Left ventricle myocardium superior (tissue), 1 donor: ENCODE results near the gene QSOX2. TPM values are rescaled to one million over a fixed set of nuclear protein-coding genes. Genes with fewer than 3 reads are reported as not detected.

Source experiments
- ATAC-seq: fragments of 200-7000 bp; cut with Tn5 transposase; one replicate; pipeline ENCODE4 v1.9.1; 2020; ENCODE audit warnings: mild to moderate bottlenecking, moderate library complexity
- DNase-seq: peaks from one replicate; pipeline ENCODE4 v3.0.0-alpha.2; 2020
- intact Hi-C: fragments of 100-400 bp; cut with micrococcal nuclease; formaldehyde crosslinking; loops from one replicate; pipeline ENCODE4 v1.11.0; 2022
- total RNA-seq: library from RNA; stranded (reverse); fragmentation: NEBNext Ultra II Directional; extraction: Animal tissue kit (Norgen Biotek cat#: 25700); gene quantifications from one replicate; pipeline ENCODE4 v1.2.1, GENCODE V29; 2021
- donor health status: DM: no; HTN: yes; CAD: no; lungs with severe emphysema.

QSOX2 gene
- total RNA-seq, 1 donor from 2014 or later = 8.7 TPM

- DNase-seq (no peak), ATAC-seq (no peak)
- intact Hi-C loops = no loop called here
Observed at GRCh38 chr9:136171801-136172411, 73.7 kb downstream of the QSOX2 start.

- no peak for ATAC-seq
- DNase-seq = no peak
- intact Hi-C loops = no loop called here
Observed at GRCh38 chr9:136171009-136171800, 74.4 kb downstream of the QSOX2 start.

GRCh38 chr9:136170006-136170901 lies 75.4 kb downstream of the QSOX2 start:
- peak; percentile 54 for DNase-seq
- ATAC-seq = peak; percentile 61
- intact Hi-C loops = no loop called here

- ATAC-seq = no peak
- no peak for DNase-seq
- intact Hi-C loops = no loop called here
Observed at GRCh38 chr9:136169495-136169894, 76.1 kb downstream of the QSOX2 start.

- ATAC-seq (no peak), DNase-seq (no peak)
- intact Hi-C loops = no loop called here
Observed at GRCh38 chr9:136163248-136163850, 82.3 kb downstream of the QSOX2 start.

GRCh38 chr9:136160995-136161610 lies 84.5 kb downstream of the QSOX2 start:
- intact Hi-C loops = no loop called here
- ATAC-seq (no peak), DNase-seq (no peak)

GRCh38 chr9:136160381-136160841 lies 85.2 kb downstream of the QSOX2 start:
- intact Hi-C loops = no loop called here
- DNase-seq (no peak), ATAC-seq (no peak)

GRCh38 chr9:136159851-136160250 lies 85.8 kb downstream of the QSOX2 start:
- intact Hi-C loops = no loop called here
- DNase-seq (no peak), ATAC-seq (no peak)

GRCh38 chr9:136157477-136158265 lies 87.9 kb downstream of the QSOX2 start:
- intact Hi-C loops = no loop called here
- ATAC-seq = no peak
- no peak for DNase-seq

Other genes starting within 250 kb of the QSOX2 start
- 39.1 TPM for gene NACC2, start 150.5 kb downstream of the QSOX2 start, total RNA-seq
- gene TMEM250, start 126.9 kb downstream of the QSOX2 start, total RNA-seq = 16.6 TPM
- not detected for gene LHX3, start 40.7 kb downstream of the QSOX2 start, total RNA-seq
- gene CCDC187, start 58.3 kb upstream of the QSOX2 start, total RNA-seq = not detected
- 61.7 TPM for gene GPSM1, start 81.7 kb upstream of the QSOX2 start, total RNA-seq
- gene DNLZ, start 117.9 kb upstream of the QSOX2 start, total RNA-seq = 40.2 TPM
- 0.79 TPM for gene CARD9, start 127.9 kb upstream of the QSOX2 start, total RNA-seq
- gene SNAPC4, start 154.4 kb upstream of the QSOX2 start, total RNA-seq = 4.4 TPM
- 23.3 TPM for gene ENTR1, start 164.8 kb upstream of the QSOX2 start, total RNA-seq
- 77.8 TPM for gene PMPCA, start 164.8 kb upstream of the QSOX2 start, total RNA-seq
- 12.1 TPM for gene INPP5E, start 194.0 kb upstream of the QSOX2 start, total RNA-seq
- 23.2 TPM for gene SEC16A, start 237.2 kb upstream of the QSOX2 start, total RNA-seq